Measurements from ENCODE around the gene RSBN1L. TPM values are rescaled to one million over a fixed set of nuclear protein-coding genes. Genes with fewer than 3 reads are reported as not detected.

Gene RSBN1L
- polyA plus RNA-seq, 2 of the 4 experiments (the other 2 are of a cell fraction): 11.1 to 13.0 TPM

- ChIA-PET POLR2A (no interaction called here), CTCF (interaction anchor here (0.9 to 1.3 kb wide), 2 partner anchors 32 to 244 kb away, joined by 3 to 6 read pairs; no protein-coding TSS in a partner anchor)
- H3K27ac ChIP-seq: no peak overlapping the region
- 86% methylated on average over 9 of the region's 9 CpGs for WGBS (ENCODE audit: missing lambda C conversion rate)
- DNase-seq (ENCODE audit: low read depth in 1 of 2, low spot score in 1 of 2) (no peak), ATAC-seq (no peak), FAIRE-seq (no peak)
- H3K4me1 ChIP-seq: peaks cover 7% of the 10 kb centered on the region; the same call in 2 of the 3 replicates
- no peak overlapping the region for H3K4me3 ChIP-seq
- no peaks in the 10 kb centered on the region for H3K9me3 ChIP-seq
- H3K4me2 ChIP-seq: no peak overlapping the region
- TF ChIP-seq SREBF2 (IDR thresholded peaks at IDR 0.05) (no peak), NPAS2 (CRISPR knock-in tag; IDR thresholded peaks at IDR 0.05; ENCODE audit: borderline replicate concordance) (no peak), FOXS1 (CRISPR knock-in tag; IDR thresholded peaks at IDR 0.05) (no peak), CBX2 (IDR thresholded peaks at IDR 0.05; ENCODE audit: borderline replicate concordance, low read depth) (no peak), NR3C1 (IDR thresholded peaks at IDR 0.05) (no peak), FOSL2 (IDR thresholded peaks at IDR 0.05) (no peak), FOSL2 (CRISPR knock-in tag; IDR thresholded peaks at IDR 0.05) (no peak), ATOH8 (CRISPR knock-in tag; IDR thresholded peaks at IDR 0.05; ENCODE audit: low read depth) (no peak), HMGXB4 (CRISPR knock-in tag; IDR thresholded peaks at IDR 0.05; ENCODE audit: borderline replicate concordance) (no peak), KDM5A (IDR thresholded peaks at IDR 0.05) (no peak), HOXA7 (CRISPR knock-in tag; IDR thresholded peaks at IDR 0.05) (no peak), MYC (IDR thresholded peaks at IDR 0.05; ENCODE audit: borderline replicate concordance, low read length) (no peak), HEYL (CRISPR knock-in tag; IDR thresholded peaks at IDR 0.05) (no peak), EHMT2 (IDR thresholded peaks at IDR 0.05; ENCODE audit: low read depth) (no peak), ZSCAN20 (CRISPR knock-in tag; IDR thresholded peaks at IDR 0.05) (no peak)
- TF ChIP-seq, protein P1, sequence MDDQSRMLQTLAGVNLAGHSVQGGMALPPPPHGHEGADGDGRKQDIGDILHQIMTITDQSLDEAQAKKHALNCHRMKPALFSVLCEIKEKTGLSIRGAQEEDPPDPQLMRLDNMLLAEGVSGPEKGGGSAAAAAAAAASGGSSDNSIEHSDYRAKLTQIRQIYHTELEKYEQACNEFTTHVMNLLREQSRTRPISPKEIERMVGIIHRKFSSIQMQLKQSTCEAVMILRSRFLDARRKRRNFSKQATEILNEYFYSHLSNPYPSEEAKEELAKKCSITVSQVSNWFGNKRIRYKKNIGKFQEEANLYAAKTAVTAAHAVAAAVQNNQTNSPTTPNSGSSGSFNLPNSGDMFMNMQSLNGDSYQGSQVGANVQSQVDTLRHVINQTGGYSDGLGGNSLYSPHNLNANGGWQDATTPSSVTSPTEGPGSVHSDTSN (IDR thresholded peaks at IDR 0.05): no peak
- TF ChIP-seq, protein P2, sequence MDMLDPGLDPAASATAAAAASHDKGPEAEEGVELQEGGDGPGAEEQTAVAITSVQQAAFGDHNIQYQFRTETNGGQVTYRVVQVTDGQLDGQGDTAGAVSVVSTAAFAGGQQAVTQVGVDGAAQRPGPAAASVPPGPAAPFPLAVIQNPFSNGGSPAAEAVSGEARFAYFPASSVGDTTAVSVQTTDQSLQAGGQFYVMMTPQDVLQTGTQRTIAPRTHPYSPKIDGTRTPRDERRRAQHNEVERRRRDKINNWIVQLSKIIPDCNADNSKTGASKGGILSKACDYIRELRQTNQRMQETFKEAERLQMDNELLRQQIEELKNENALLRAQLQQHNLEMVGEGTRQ (IDR thresholded peaks at IDR 0.05): no peak
Measured at GRCh38 chr7:77684030-77684429, 12.2 kb upstream of the RSBN1L start.

DNA sequence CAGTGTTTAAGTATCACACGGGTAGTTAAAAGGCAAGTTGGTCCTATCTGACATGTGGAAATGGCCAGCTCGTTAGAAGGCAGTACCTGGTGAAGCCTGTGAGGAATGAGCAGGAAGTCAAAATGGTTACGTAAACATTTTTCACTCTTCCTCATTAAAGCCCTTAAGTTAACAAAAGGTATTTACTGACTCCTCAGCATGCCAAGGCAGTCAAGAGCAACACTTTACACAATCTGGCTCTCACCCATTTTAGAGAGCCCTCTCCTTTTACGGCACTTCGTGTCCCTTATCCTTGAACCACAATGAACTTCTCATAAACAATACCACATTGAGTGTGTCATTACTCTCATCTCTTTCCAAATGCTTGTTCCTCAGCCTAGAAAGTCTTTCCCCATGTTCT, 11.0 kb upstream of the RSBN1L start:
- ChIA-PET POLR2A (no interaction called here), CTCF (interaction anchor here (1.1 kb wide), 1 partner anchor 42 kb away, joined by 3 read pairs; no protein-coding TSS in a partner anchor)
- DNase-seq (ENCODE audit: low read depth in 1 of 2, low spot score in 1 of 2): no peak
- FAIRE-seq: no peak
- Histone ChIP-seq H3K4me1 (peaks cover 7% of the 10 kb centered on the region; the same call in 2 of the 3 replicates), H3K27ac (no peak overlapping the region), H3K9me3 (no peaks in the 10 kb centered on the region), H3K4me2 (no peak overlapping the region), H3K4me3 (no peak overlapping the region)
- WGBS (ENCODE audit: missing lambda C conversion rate): 74% methylated on average over 5 of the region's 5 CpGs
- no peak for ATAC-seq
- TF ChIP-seq ZNF302 (CRISPR knock-in tag; IDR thresholded peaks at IDR 0.05) (no peak), TFCP2L1 (CRISPR knock-in tag; IDR thresholded peaks at IDR 0.05) (no peak), PHF8 (IDR thresholded peaks at IDR 0.05; ENCODE audit: borderline replicate concordance, low read depth) (no peak), MYC (IDR thresholded peaks at IDR 0.05; ENCODE audit: borderline replicate concordance, low read length) (no peak), SMC3 (IDR thresholded peaks at IDR 0.05) (no peak), GATA3 (IDR thresholded peaks at IDR 0.05; ENCODE audit: borderline replicate concordance) (no peak), HES2 (IDR thresholded peaks at IDR 0.05) (no peak), RFX5 (IDR thresholded peaks at IDR 0.05) (no peak), NPAS2 (CRISPR knock-in tag; IDR thresholded peaks at IDR 0.05; ENCODE audit: borderline replicate concordance) (no peak), FOSL2 (IDR thresholded peaks at IDR 0.05) (no peak), FOSL2 (CRISPR knock-in tag; IDR thresholded peaks at IDR 0.05) (no peak), CHD2 (IDR thresholded peaks at IDR 0.05; ENCODE audit: low read length, partially characterized antibody) (no peak), JUNB (IDR thresholded peaks at IDR 0.05) (no peak), NFE2L2 (conservative IDR thresholded peaks at IDR 0.05; ENCODE audit: low read length) (no peak), HMGXB4 (CRISPR knock-in tag; IDR thresholded peaks at IDR 0.05; ENCODE audit: borderline replicate concordance) (no peak)
- TF ChIP-seq, protein P3, sequence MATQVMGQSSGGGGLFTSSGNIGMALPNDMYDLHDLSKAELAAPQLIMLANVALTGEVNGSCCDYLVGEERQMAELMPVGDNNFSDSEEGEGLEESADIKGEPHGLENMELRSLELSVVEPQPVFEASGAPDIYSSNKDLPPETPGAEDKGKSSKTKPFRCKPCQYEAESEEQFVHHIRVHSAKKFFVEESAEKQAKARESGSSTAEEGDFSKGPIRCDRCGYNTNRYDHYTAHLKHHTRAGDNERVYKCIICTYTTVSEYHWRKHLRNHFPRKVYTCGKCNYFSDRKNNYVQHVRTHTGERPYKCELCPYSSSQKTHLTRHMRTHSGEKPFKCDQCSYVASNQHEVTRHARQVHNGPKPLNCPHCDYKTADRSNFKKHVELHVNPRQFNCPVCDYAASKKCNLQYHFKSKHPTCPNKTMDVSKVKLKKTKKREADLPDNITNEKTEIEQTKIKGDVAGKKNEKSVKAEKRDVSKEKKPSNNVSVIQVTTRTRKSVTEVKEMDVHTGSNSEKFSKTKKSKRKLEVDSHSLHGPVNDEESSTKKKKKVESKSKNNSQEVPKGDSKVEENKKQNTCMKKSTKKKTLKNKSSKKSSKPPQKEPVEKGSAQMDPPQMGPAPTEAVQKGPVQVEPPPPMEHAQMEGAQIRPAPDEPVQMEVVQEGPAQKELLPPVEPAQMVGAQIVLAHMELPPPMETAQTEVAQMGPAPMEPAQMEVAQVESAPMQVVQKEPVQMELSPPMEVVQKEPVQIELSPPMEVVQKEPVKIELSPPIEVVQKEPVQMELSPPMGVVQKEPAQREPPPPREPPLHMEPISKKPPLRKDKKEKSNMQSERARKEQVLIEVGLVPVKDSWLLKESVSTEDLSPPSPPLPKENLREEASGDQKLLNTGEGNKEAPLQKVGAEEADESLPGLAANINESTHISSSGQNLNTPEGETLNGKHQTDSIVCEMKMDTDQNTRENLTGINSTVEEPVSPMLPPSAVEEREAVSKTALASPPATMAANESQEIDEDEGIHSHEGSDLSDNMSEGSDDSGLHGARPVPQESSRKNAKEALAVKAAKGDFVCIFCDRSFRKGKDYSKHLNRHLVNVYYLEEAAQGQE (IDR thresholded peaks at IDR 0.05): no peak
